ENCODE results near the gene SKAP1. TPM values are rescaled to one million over a fixed set of nuclear protein-coding genes. Genes with fewer than 3 reads are reported as not detected.

Gene SKAP1
- total and polyA plus RNA-seq, 9 donors: 0.30 to 6.0 (median 2.4) TPM; not detected in 1

GRCh38 chr17:48132385-48132784, 297.6 kb downstream of the SKAP1 start:
- no peak overlapping the region for H3K4me3 ChIP-seq
- no peak for TF ChIP-seq POLR2A (IDR thresholded peaks at IDR 0.05)
- no peak for TF ChIP-seq CTCF (IDR thresholded peaks at IDR 0.05)
- TF ChIP-seq EP300 (IDR thresholded peaks at IDR 0.05): no peak
- H3K27ac ChIP-seq: no peak overlapping the region
- H3K9me3 ChIP-seq: no peaks in the 10 kb centered on the region
- no peak for DNase-seq
- 61 to 73% (median 62%) methylated on average over 5 of the region's 5 CpGs for WGBS, 3 donors
- no peaks in the 10 kb centered on the region for H3K36me3 ChIP-seq
- H3K4me1 ChIP-seq (ENCODE audit: insufficient read depth): no peaks in the 10 kb centered on the region
- intact Hi-C loops (cut with DNase I): no loop called here
- no peaks in the 10 kb centered on the region for H3K27me3 ChIP-seq

GRCh38 chr17:48131216-48131824, 298.7 kb downstream of the SKAP1 start:
- no peak overlapping the region for H3K27ac ChIP-seq
- H3K27me3 ChIP-seq: no peaks in the 10 kb centered on the region
- H3K4me1 ChIP-seq (ENCODE audit: insufficient read depth): no peaks in the 10 kb centered on the region
- no peaks in the 10 kb centered on the region for H3K9me3 ChIP-seq
- WGBS, 3 donors: 29 to 39% (median 34%) methylated on average over 4 of the region's 4 CpGs
- TF ChIP-seq CTCF (IDR thresholded peaks at IDR 0.05) (peak; percentile 63 to 71 (median 71)), POLR2A (IDR thresholded peaks at IDR 0.05) (no peak), EP300 (IDR thresholded peaks at IDR 0.05) (no peak)
- peak in 4 of 5 donors; percentile 45 to 69 (median 56) for DNase-seq
- intact Hi-C loops (cut with DNase I): loop anchor here in 2 of 4 donors (2.0 kb wide), 1 partner anchor 107 kb away; no protein-coding TSS in a partner anchor
- H3K4me3 ChIP-seq: no peak overlapping the region
- no peaks in the 10 kb centered on the region for H3K36me3 ChIP-seq

- no peak overlapping the region for H3K4me3 ChIP-seq
- DNase-seq: no peak
- no peak overlapping the region for H3K27ac ChIP-seq
- no peaks in the 10 kb centered on the region for H3K4me1 ChIP-seq (ENCODE audit: insufficient read depth)
- TF ChIP-seq EP300 (IDR thresholded peaks at IDR 0.05): no peak
- TF ChIP-seq CTCF (IDR thresholded peaks at IDR 0.05): no peak
- no peak for TF ChIP-seq POLR2A (IDR thresholded peaks at IDR 0.05)
- H3K36me3 ChIP-seq: no peaks in the 10 kb centered on the region
- no peaks in the 10 kb centered on the region for H3K27me3 ChIP-seq
- H3K9me3 ChIP-seq: no peaks in the 10 kb centered on the region
- intact Hi-C loops (cut with DNase I): loop anchor here in 3 of 4 donors (2.0 to 10.0 kb wide), 4 partner anchors 48 to 105 kb away; no protein-coding TSS in a partner anchor
- WGBS, 3 donors: 51 to 68% (median 56%) methylated on average over 5 of the region's 5 CpGs
These were observed 300.0 kb downstream of the SKAP1 start for GRCh38 chr17:48129981-48130380.

GRCh38 chr17:48128400-48128799, 301.6 kb downstream of the SKAP1 start:
- H3K4me1 ChIP-seq (ENCODE audit: insufficient read depth): no peaks in the 10 kb centered on the region
- no peak for DNase-seq
- no peaks in the 10 kb centered on the region for H3K9me3 ChIP-seq
- WGBS, 3 donors: 21 to 26% (median 24%) methylated on average over 5 of the region's 5 CpGs
- H3K27ac ChIP-seq: no peak overlapping the region
- H3K36me3 ChIP-seq: no peaks in the 10 kb centered on the region
- no peak overlapping the region for H3K4me3 ChIP-seq
- H3K27me3 ChIP-seq: no peaks in the 10 kb centered on the region
- intact Hi-C loops (cut with DNase I): loop anchor here in 3 of 4 donors (5.0 to 10.0 kb wide), 3 partner anchors 46 to 101 kb away; no protein-coding TSS in a partner anchor
- no peak for TF ChIP-seq EP300 (IDR thresholded peaks at IDR 0.05)

- Histone ChIP-seq H3K9me3 (no peaks in the 10 kb centered on the region), H3K27ac (no peak overlapping the region), H3K4me1 (ENCODE audit: insufficient read depth) (no peaks in the 10 kb centered on the region), H3K4me3 (no peak overlapping the region), H3K27me3 (no peaks in the 10 kb centered on the region), H3K36me3 (no peaks in the 10 kb centered on the region)
- TF ChIP-seq EP300 (IDR thresholded peaks at IDR 0.05) (no peak), CTCF (IDR thresholded peaks at IDR 0.05) (no peak)
- WGBS, 3 donors: 72 to 77% (median 73%) methylated on average over 9 of the region's 9 CpGs
- intact Hi-C loops (cut with DNase I): loop anchor here in 3 of 4 donors (5.0 to 10.0 kb wide), 3 partner anchors 45 to 100 kb away; no protein-coding TSS in a partner anchor
- no peak for DNase-seq
These were observed 302.5 kb downstream of the SKAP1 start for GRCh38 chr17:48127371-48128051.

Measured in ovary (tissue), 9 donors.